ENCODE results near the gene FBXO11. TPM values are rescaled to one million over a fixed set of nuclear protein-coding genes. Genes with fewer than 3 reads are reported as not detected.

Gene FBXO11
- polyA plus RNA-seq, 1 of the 3 experiments (the other 2 are of a cell fraction): 26.6 TPM

DNA sequence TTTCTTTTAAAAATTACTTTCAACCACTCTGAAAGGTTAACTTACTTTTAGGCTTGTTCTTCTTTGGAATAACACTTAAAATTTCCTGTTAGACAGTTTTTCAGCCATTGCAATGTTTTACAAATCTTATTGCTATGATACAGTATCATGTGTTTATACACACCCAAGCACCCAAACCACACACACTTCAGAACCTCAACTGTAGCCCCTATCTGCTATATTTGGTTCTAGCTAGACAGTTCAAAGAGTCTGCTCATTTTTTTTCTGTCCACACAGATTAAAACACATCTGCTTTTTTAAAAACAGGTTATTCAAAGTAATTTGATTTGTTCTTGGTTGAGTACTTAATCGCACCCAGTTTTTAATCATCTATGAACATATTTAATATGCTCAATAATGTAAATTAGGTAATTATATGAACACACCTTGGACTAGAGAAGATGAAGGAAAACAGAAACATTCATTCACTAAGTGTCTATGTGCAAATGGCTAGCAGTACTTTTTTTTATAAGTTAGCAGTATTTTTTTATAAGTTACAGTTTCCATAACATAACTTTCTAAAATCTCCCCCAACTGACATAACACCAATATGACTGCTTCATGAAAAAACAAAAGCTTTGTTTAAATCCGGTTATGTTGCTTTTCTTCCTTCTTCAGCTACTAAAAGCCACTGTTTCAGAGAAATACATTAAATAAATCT lies 17.6 kb downstream of the FBXO11 start:
- H3K9me3 ChIP-seq: no peaks in the 10 kb centered on the region
- H3K4me1 ChIP-seq (ENCODE audit: control insufficient read depth in 1 of 2, insufficient read depth in 2 of 2, low read depth in 1 of 2, low read length in 1 of 2): peaks cover 2 to 7% of the 10 kb centered on the region in 2 experiments; a peak in 3 of 4 replicates
- no peaks in the 10 kb centered on the region for H3K9me2 ChIP-seq
- peaks cover 100% of the 10 kb centered on the region for H3K79me2 ChIP-seq (ENCODE audit: insufficient read depth)
- POLR2A ChIA-PET: no interaction called here
- no peak for DNase-seq
- no peak overlapping the region for H3K27ac ChIP-seq (ENCODE audit: low read depth in 2 of 2, low read length in 1 of 2)
- peaks cover 4 to 30% of the 10 kb centered on the region in 2 experiments for H3K36me3 ChIP-seq (replicated peaks in 1 of 2; ENCODE audit: control insufficient read depth in 1 of 2, insufficient read depth in 2 of 2, low read length in 1 of 2)
- H3K9ac ChIP-seq: no peak overlapping the region
- no peak overlapping the region for H3K4me3 ChIP-seq (ENCODE audit: low read depth in 2 of 2, low read length in 1 of 2)
- TF ChIP-seq JUND (IDR thresholded peaks at IDR 0.05): no peak
- no peak for TF ChIP-seq SIN3A (IDR thresholded peaks at IDR 0.05; ENCODE audit: borderline replicate concordance, low read depth, low read length)
- no peak for TF ChIP-seq FOXM1 (IDR thresholded peaks at IDR 0.05; ENCODE audit: low read depth)
- no peak for TF ChIP-seq TCF12 (IDR thresholded peaks at IDR 0.05)
- TF ChIP-seq RXRA (IDR thresholded peaks at IDR 0.05; ENCODE audit: borderline replicate concordance, low read depth): no peak
- no peak for TF ChIP-seq NFIC (IDR thresholded peaks at IDR 0.05; ENCODE audit: borderline replicate concordance)
- TF ChIP-seq EZH2phosphoT487 (IDR thresholded peaks at IDR 0.05; ENCODE audit: borderline replicate concordance, low read depth): no peak
- TF ChIP-seq, protein P1, sequence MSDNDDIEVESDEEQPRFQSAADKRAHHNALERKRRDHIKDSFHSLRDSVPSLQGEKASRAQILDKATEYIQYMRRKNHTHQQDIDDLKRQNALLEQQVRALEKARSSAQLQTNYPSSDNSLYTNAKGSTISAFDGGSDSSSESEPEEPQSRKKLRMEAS (IDR thresholded peaks at IDR 0.05; ENCODE audit: low read depth): no peak
- no peak for TF ChIP-seq TEAD4 (IDR thresholded peaks at IDR 0.05; ENCODE audit: borderline replicate concordance, insufficient read depth)
- TF ChIP-seq, protein P2, sequence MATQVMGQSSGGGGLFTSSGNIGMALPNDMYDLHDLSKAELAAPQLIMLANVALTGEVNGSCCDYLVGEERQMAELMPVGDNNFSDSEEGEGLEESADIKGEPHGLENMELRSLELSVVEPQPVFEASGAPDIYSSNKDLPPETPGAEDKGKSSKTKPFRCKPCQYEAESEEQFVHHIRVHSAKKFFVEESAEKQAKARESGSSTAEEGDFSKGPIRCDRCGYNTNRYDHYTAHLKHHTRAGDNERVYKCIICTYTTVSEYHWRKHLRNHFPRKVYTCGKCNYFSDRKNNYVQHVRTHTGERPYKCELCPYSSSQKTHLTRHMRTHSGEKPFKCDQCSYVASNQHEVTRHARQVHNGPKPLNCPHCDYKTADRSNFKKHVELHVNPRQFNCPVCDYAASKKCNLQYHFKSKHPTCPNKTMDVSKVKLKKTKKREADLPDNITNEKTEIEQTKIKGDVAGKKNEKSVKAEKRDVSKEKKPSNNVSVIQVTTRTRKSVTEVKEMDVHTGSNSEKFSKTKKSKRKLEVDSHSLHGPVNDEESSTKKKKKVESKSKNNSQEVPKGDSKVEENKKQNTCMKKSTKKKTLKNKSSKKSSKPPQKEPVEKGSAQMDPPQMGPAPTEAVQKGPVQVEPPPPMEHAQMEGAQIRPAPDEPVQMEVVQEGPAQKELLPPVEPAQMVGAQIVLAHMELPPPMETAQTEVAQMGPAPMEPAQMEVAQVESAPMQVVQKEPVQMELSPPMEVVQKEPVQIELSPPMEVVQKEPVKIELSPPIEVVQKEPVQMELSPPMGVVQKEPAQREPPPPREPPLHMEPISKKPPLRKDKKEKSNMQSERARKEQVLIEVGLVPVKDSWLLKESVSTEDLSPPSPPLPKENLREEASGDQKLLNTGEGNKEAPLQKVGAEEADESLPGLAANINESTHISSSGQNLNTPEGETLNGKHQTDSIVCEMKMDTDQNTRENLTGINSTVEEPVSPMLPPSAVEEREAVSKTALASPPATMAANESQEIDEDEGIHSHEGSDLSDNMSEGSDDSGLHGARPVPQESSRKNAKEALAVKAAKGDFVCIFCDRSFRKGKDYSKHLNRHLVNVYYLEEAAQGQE (IDR thresholded peaks at IDR 0.05; ENCODE audit: low read depth, low read length): no peak
- TF ChIP-seq, protein P3, sequence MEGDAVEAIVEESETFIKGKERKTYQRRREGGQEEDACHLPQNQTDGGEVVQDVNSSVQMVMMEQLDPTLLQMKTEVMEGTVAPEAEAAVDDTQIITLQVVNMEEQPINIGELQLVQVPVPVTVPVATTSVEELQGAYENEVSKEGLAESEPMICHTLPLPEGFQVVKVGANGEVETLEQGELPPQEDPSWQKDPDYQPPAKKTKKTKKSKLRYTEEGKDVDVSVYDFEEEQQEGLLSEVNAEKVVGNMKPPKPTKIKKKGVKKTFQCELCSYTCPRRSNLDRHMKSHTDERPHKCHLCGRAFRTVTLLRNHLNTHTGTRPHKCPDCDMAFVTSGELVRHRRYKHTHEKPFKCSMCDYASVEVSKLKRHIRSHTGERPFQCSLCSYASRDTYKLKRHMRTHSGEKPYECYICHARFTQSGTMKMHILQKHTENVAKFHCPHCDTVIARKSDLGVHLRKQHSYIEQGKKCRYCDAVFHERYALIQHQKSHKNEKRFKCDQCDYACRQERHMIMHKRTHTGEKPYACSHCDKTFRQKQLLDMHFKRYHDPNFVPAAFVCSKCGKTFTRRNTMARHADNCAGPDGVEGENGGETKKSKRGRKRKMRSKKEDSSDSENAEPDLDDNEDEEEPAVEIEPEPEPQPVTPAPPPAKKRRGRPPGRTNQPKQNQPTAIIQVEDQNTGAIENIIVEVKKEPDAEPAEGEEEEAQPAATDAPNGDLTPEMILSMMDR (IDR thresholded peaks at IDR 0.05): no peak
- TF ChIP-seq, protein P4, sequence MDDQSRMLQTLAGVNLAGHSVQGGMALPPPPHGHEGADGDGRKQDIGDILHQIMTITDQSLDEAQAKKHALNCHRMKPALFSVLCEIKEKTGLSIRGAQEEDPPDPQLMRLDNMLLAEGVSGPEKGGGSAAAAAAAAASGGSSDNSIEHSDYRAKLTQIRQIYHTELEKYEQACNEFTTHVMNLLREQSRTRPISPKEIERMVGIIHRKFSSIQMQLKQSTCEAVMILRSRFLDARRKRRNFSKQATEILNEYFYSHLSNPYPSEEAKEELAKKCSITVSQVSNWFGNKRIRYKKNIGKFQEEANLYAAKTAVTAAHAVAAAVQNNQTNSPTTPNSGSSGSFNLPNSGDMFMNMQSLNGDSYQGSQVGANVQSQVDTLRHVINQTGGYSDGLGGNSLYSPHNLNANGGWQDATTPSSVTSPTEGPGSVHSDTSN (IDR thresholded peaks at IDR 0.05): no peak
- TF ChIP-seq EP300 (IDR thresholded peaks at IDR 0.05; ENCODE audit: borderline replicate concordance in 1 of 2, low read depth in 1 of 2, low read length in 1 of 2): no peak
- TF ChIP-seq, protein P5, sequence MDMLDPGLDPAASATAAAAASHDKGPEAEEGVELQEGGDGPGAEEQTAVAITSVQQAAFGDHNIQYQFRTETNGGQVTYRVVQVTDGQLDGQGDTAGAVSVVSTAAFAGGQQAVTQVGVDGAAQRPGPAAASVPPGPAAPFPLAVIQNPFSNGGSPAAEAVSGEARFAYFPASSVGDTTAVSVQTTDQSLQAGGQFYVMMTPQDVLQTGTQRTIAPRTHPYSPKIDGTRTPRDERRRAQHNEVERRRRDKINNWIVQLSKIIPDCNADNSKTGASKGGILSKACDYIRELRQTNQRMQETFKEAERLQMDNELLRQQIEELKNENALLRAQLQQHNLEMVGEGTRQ (IDR thresholded peaks at IDR 0.05; ENCODE audit: borderline replicate concordance, low read depth, low read length): no peak
- no peak for TF ChIP-seq RAD21 (IDR thresholded peaks at IDR 0.05; ENCODE audit: low read length)
- TF ChIP-seq, protein P6, sequence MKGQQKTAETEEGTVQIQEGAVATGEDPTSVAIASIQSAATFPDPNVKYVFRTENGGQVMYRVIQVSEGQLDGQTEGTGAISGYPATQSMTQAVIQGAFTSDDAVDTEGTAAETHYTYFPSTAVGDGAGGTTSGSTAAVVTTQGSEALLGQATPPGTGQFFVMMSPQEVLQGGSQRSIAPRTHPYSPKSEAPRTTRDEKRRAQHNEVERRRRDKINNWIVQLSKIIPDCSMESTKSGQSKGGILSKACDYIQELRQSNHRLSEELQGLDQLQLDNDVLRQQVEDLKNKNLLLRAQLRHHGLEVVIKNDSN (IDR thresholded peaks at IDR 0.05; ENCODE audit: borderline replicate concordance, low read depth): no peak
- TF ChIP-seq SMC3 (IDR thresholded peaks at IDR 0.05; ENCODE audit: low read depth, low read length): no peak
- TF ChIP-seq GABPA (IDR thresholded peaks at IDR 0.05; ENCODE audit: low read depth): no peak
- TF ChIP-seq RCOR1 (IDR thresholded peaks at IDR 0.05; ENCODE audit: low read length): no peak
- TF ChIP-seq, protein P7, sequence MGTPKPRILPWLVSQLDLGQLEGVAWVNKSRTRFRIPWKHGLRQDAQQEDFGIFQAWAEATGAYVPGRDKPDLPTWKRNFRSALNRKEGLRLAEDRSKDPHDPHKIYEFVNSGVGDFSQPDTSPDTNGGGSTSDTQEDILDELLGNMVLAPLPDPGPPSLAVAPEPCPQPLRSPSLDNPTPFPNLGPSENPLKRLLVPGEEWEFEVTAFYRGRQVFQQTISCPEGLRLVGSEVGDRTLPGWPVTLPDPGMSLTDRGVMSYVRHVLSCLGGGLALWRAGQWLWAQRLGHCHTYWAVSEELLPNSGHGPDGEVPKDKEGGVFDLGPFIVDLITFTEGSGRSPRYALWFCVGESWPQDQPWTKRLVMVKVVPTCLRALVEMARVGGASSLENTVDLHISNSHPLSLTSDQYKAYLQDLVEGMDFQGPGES (IDR thresholded peaks at IDR 0.05; ENCODE audit: low read depth, low read length): no peak
- CTCF ChIA-PET: interaction anchor here (0.7 to 1.3 kb wide), 4 partner anchors 15 to 55 kb away, joined by 3 to 4 read pairs (median 3); no protein-coding TSS in a partner anchor
- H2AFZ ChIP-seq (ENCODE audit: low read depth): no peak overlapping the region
- WGBS (ENCODE audit: low lambda C conversion rate): 94% methylated on average over 2 of the region's 2 CpGs
- H3K4me2 ChIP-seq: no peak overlapping the region
- no peaks in the 10 kb centered on the region for H3K27me3 ChIP-seq (ENCODE audit: insufficient read depth)
- H4K20me1 ChIP-seq (ENCODE audit: insufficient read depth): peaks cover 100% of the 10 kb centered on the region
- H3F3A ChIP-seq (replicated peaks; ENCODE audit: insufficient read depth): peaks cover 8% of the 10 kb centered on the region

Data from SK-N-SH (cell line).